Transverse colon (tissue), 4 donors: ENCODE data around the gene LRRC10B.

Experiments
- EP300 ChIP-seq: sonication (generic); formaldehyde crosslinking; IDR thresholded peaks from one replicate; pipeline ENCODE4 v1.6.1; 2017; ENCODE audit warnings: antibody characterized with exemption, low read depth
- POLR2AphosphoS5 ChIP-seq, 3 donors: sonication (generic); formaldehyde crosslinking; IDR thresholded peaks; one replicate each; pipeline ENCODE4 v1.6.1; 2016; ENCODE audit warnings: antibody characterized with exemption in 3 of 3
- TF ChIP-seq, protein P1 (sequence below), 5 experiments: fragments of 200-600 bp in 3 of 5; fragments of 450-650 bp in 2 of 5; sonication (generic) in 3 of 5; IDR thresholded peaks; 1 replicate in 2 of 5; 2 replicates in 3 of 5; pipeline ENCODE4 v1.5.1; 2016 to 2017; ENCODE audit warnings: antibody characterized with exemption in 5 of 5, inconsistent platforms in 3 of 5, mild to moderate bottlenecking in 2 of 5, moderate library complexity in 1 of 5

DNA sequence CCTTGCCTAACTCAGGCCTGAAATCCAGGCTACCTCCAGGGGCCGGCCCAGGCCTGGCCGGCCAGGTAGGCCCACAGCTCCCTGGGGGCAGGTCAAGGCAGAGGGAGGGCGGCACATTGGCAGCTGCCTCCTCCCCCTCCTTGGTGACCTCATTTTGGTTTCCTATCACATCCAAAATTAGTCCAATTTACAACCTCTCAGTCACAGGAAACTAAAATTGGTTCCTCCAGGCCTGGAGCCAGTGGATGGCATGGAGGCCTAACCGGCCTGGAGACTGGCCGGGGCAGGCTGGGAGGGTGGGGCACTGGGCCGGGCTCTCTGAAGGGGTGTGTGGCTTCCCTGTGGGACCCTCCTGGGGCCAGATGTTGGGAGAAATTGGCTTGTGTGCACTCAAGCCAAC, 35.9 kb downstream of the LRRC10B start:
- TF ChIP-seq, protein P1, sequence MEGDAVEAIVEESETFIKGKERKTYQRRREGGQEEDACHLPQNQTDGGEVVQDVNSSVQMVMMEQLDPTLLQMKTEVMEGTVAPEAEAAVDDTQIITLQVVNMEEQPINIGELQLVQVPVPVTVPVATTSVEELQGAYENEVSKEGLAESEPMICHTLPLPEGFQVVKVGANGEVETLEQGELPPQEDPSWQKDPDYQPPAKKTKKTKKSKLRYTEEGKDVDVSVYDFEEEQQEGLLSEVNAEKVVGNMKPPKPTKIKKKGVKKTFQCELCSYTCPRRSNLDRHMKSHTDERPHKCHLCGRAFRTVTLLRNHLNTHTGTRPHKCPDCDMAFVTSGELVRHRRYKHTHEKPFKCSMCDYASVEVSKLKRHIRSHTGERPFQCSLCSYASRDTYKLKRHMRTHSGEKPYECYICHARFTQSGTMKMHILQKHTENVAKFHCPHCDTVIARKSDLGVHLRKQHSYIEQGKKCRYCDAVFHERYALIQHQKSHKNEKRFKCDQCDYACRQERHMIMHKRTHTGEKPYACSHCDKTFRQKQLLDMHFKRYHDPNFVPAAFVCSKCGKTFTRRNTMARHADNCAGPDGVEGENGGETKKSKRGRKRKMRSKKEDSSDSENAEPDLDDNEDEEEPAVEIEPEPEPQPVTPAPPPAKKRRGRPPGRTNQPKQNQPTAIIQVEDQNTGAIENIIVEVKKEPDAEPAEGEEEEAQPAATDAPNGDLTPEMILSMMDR (IDR thresholded peaks at IDR 0.05) = no peak
- TF ChIP-seq POLR2AphosphoS5 (IDR thresholded peaks at IDR 0.05) (no peak), EP300 (no peak)
